HPDE6-E6E7 (cell line): ENCODE measurements around the gene MYO18A.

Experiments
- DNase-seq: peaks from one replicate; pipeline ENCODE4 v3.0.0; 2011; ENCODE audit warnings: missing footprints; ENCODE audit errors: extremely low spot score

The MYO18A gene

GRCh38 chr17:29024316-29024952, 155.8 kb downstream of the MYO18A start:
- no peak for DNase-seq

- DNase-seq: no peak
Observed at GRCh38 chr17:29022074-29022473, 158.1 kb downstream of the MYO18A start.

GRCh38 chr17:29021226-29021625, 159.0 kb downstream of the MYO18A start:
- DNase-seq: no peak
